Glutamatergic neuron (in vitro differentiated cells): ENCODE measurements around the gene BROX. TPM values are rescaled to one million over a fixed set of nuclear protein-coding genes. Genes with fewer than 3 reads are reported as not detected.
"Not testable (repeated sequence)": the region's sequence is repeated elsewhere in the genome, so short reads cannot be mapped to it uniquely, and the experiment has no call there.

Experiments
- DNase-seq: peaks from one replicate; pipeline ENCODE4 v3.0.0; 2022
- H3K27ac Mint-ChIP-seq: one replicate; pipeline ENCODE4 v1.8.0; 2020; ENCODE audit warnings: mild to moderate bottlenecking, mixed read lengths, inconsistent platforms; ENCODE audit not compliant: unreplicated experiment
- H3K27me3 Mint-ChIP-seq: one replicate; pipeline ENCODE4 v1.8.0; 2020; ENCODE audit warnings: mild to moderate bottlenecking, moderate library complexity, mixed read lengths, inconsistent platforms; ENCODE audit not compliant: unreplicated experiment
- H3K36me3 Mint-ChIP-seq: one replicate; pipeline ENCODE4 v1.8.0; 2020; ENCODE audit warnings: mild to moderate bottlenecking, mixed read lengths, inconsistent platforms; ENCODE audit not compliant: unreplicated experiment
- H3K4me1 Mint-ChIP-seq: one replicate; pipeline ENCODE4 v1.8.0; 2020; ENCODE audit warnings: mild to moderate bottlenecking, low read depth, mixed read lengths, inconsistent platforms; ENCODE audit not compliant: unreplicated experiment
- H3K4me3 Mint-ChIP-seq: one replicate; pipeline ENCODE4 v1.8.0; 2020; ENCODE audit warnings: mild to moderate bottlenecking, mixed read lengths, inconsistent platforms; ENCODE audit not compliant: unreplicated experiment
- H3K9me3 Mint-ChIP-seq: one replicate; pipeline ENCODE4 v1.8.0; 2020; ENCODE audit warnings: mild to moderate bottlenecking, moderate library complexity, mixed read lengths, inconsistent platforms; ENCODE audit not compliant: unreplicated experiment
- total RNA-seq: library from RNA; stranded (reverse); fragmentation: NEBNext Ultra II Directional; extraction: Animal tissue kit (Norgen Biotek cat#: 25700); gene quantifications from one replicate; pipeline ENCODE4 v1.2.1, GENCODE V29; 2021; ENCODE audit not compliant: unreplicated experiment
- TF ChIP-seq, protein P1 (sequence below): fragments of 200-600 bp; sonication (generic); IDR thresholded peaks from one replicate; pipeline ENCODE4 v1.5.0; 2021; ENCODE audit not compliant: partially characterized antibody, unreplicated experiment

BROX gene
- total RNA-seq, 1 donor from 2014 or later: 19.0 TPM

DNA sequence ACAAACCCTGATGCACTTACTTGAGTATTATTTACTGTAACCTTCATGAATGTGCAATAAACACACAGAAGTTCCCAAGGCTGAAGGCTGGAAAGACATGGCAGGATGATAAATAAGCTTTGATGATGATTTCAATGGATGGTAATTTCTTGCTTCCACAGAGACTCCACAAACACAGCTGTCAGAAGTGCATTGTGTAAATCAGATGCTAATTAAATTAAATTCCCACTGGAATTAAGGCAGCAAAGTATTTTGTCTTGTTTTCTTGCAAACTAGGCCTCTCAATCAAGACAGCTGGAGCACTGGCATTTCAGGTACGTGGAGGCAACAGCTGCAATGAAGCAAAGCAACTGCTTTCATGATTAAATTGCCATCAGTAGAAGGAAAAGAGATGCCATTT is 48.7 kb downstream of the BROX start:
- no peaks in the 10 kb centered on the region for H3K27me3 Mint-ChIP-seq
- no peaks in the 10 kb centered on the region for H3K4me1 Mint-ChIP-seq
- peaks cover 2% of the 10 kb centered on the region for H3K9me3 Mint-ChIP-seq
- no peak for DNase-seq
- H3K4me3 Mint-ChIP-seq: no peak overlapping the region
- no peak overlapping the region for H3K27ac Mint-ChIP-seq
- TF ChIP-seq, protein P1, sequence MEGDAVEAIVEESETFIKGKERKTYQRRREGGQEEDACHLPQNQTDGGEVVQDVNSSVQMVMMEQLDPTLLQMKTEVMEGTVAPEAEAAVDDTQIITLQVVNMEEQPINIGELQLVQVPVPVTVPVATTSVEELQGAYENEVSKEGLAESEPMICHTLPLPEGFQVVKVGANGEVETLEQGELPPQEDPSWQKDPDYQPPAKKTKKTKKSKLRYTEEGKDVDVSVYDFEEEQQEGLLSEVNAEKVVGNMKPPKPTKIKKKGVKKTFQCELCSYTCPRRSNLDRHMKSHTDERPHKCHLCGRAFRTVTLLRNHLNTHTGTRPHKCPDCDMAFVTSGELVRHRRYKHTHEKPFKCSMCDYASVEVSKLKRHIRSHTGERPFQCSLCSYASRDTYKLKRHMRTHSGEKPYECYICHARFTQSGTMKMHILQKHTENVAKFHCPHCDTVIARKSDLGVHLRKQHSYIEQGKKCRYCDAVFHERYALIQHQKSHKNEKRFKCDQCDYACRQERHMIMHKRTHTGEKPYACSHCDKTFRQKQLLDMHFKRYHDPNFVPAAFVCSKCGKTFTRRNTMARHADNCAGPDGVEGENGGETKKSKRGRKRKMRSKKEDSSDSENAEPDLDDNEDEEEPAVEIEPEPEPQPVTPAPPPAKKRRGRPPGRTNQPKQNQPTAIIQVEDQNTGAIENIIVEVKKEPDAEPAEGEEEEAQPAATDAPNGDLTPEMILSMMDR: no peak
- peaks cover 6% of the 10 kb centered on the region for H3K36me3 Mint-ChIP-seq

DNA sequence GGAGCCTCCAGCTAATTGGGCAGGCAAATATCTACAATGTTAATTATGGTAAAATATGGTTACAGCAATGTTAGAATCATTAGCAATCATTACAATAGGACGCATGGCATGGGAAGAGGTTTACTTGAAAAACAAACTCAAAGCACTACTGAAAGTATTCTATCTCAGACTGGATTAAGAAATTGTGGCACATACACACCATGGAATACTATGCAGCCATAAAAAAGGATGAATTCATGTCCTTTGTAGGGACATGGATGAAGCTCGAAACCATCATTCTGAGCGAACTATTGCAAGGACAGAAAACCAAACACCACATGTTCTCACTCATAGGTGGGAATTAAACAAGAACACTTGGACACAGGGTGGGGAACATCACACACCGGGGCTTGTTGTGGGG is 49.8 kb downstream of the BROX start:
- not testable (repeated sequence) for H3K27me3 Mint-ChIP-seq, H3K4me3 Mint-ChIP-seq, H3K9me3 Mint-ChIP-seq, DNase-seq, H3K36me3 Mint-ChIP-seq, H3K27ac Mint-ChIP-seq, H3K4me1 Mint-ChIP-seq

DNA sequence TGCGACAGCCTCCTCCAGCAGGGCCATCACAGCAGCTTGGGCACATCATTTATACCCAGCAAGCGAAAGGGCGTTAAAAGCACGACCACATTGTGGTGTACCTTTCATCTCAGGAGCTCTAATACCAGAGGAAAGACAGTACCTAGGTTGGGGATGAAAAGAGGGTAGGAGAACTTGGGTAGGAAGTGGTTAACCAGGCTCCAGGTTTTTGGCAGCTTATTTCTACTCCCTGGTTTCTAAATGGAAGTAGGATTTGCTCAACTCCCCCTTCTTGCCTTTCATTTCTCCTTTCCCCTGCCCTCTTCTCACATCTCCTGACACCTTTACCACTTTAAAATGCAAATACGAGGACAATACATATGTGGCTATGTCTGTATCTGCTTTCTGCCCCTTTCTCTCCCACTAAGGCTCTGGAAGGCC is 54.8 kb downstream of the BROX start:
- Mint-ChIP-seq H3K27me3 (no peaks in the 10 kb centered on the region), H3K9me3 (peaks cover 5% of the 10 kb centered on the region), H3K4me1 (no peaks in the 10 kb centered on the region), H3K36me3 (peaks cover 11% of the 10 kb centered on the region), H3K4me3 (no peak overlapping the region), H3K27ac (no peak overlapping the region)
- DNase-seq: no peak
- TF ChIP-seq, protein P1: no peak

DNA sequence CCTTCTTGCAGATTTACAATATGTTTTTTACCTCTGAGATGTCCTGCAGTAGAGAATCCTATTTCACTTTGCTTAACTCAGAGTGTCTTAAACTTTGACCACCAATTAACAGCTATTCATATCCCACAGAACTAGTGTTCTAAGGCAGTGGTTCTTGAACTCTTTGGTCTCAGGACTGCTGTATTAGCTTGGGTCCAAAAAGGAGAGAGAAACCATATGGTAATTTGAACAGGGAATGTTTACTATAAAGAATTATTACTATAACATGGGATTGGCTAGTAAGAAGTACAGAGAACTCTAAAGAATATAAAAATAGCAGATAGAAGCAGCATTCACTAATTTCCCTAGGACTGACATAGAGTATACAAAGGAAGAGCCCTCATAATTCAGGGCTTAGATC is 56.2 kb downstream of the BROX start:
- Mint-ChIP-seq H3K4me3 (no peak overlapping the region), H3K27ac (no peak overlapping the region), H3K9me3 (peaks cover 5% of the 10 kb centered on the region), H3K4me1 (peaks cover 9% of the 10 kb centered on the region), H3K36me3 (peaks cover 11% of the 10 kb centered on the region), H3K27me3 (no peaks in the 10 kb centered on the region)
- TF ChIP-seq, protein P1: no peak
- DNase-seq: no peak

DNA sequence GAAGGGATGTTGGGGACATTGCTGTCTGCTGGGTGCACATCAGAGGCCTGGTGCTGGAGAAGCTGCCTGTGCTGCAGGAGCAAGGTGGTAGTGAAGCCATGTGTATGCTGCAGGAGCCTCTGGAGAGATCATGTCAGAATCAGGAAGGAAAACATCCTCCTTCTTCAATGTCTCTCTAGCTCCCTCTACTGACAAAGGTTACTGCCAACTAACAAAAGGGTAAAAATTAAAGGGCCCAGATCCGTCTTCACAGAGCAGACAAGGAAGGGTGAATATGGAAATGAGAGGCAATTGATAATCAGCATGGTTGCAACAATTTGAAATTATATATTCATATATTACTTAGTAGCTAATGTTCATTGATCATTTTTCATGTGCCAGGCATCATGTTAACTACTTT is 56.8 kb downstream of the BROX start:
- no peak for DNase-seq
- Mint-ChIP-seq H3K36me3 (peaks cover 9% of the 10 kb centered on the region), H3K4me3 (no peak overlapping the region), H3K4me1 (peaks cover 11% of the 10 kb centered on the region), H3K27me3 (no peaks in the 10 kb centered on the region), H3K9me3 (peaks cover 5% of the 10 kb centered on the region), H3K27ac (no peak overlapping the region)
- TF ChIP-seq, protein P1: no peak
